AG04450 (cell line): ENCODE measurements around the gene TXNL1. TPM values are rescaled to one million over a fixed set of nuclear protein-coding genes. Genes with fewer than 3 reads are reported as not detected.

Experiments
- CTCF ChIA-PET: fragments of 300-600, 350-600 bp; formaldehyde crosslinking; extraction: SDS; loops from one replicate; lab custom pipeline; 2022; ENCODE audit warnings: antibody characterized with exemption, inconsistent platforms; lab: Charles Lee
- POLR2A ChIA-PET: fragments of 350-600 bp; formaldehyde crosslinking; extraction: SDS; loops from one replicate; lab custom pipeline; 2021; ENCODE audit warnings: antibody characterized with exemption, inconsistent platforms; lab: Yijun Ruan, JAX
- DNase-seq: peaks from one replicate; pipeline ENCODE4 v3.0.0-alpha.2; 2011; ENCODE audit warnings: low read depth, low spot score
- H3K27ac ChIP-seq: one replicate; pipeline ENCODE4 v1.5.1; 2012; ENCODE audit warnings: low read depth, low read length, control low read depth
- H3K27me3 ChIP-seq: one replicate; pipeline ENCODE4 v1.6.0; 2012; ENCODE audit warnings: low read length; ENCODE audit not compliant: control insufficient read depth, insufficient read depth
- H3K4me3 ChIP-seq: 2 replicates; pipeline ENCODE4 v1.5.1; 2011; ENCODE audit warnings: mild to moderate bottlenecking, low read depth, low read length, control low read depth
- H3K9me3 ChIP-seq: 2 replicates; pipeline ENCODE4 v1.5.1; 2012; ENCODE audit warnings: low read length; ENCODE audit not compliant: control insufficient read depth, insufficient read depth
- CTCF ChIP-seq: IDR thresholded peaks from 2 replicates; pipeline ENCODE4 v1.5.1; 2011; ENCODE audit warnings: low read depth, low read length, control low read depth, inconsistent platforms
- polyA plus RNA-seq: library from polyadenylated mRNA; depleted of rRNA; stranded (reverse); fragments of >200 nt; gene quantifications from 2 replicates; pipeline ENCODE4 v1.2.3, GENCODE V29; 2011

The TXNL1 gene
- polyA plus RNA-seq, 1 experiment = 133 TPM

- Histone ChIP-seq H3K27ac (no peak overlapping the region), H3K9me3 (no peaks in the 10 kb centered on the region), H3K27me3 (no peaks in the 10 kb centered on the region), H3K4me3 (no peak overlapping the region)
- CTCF ChIA-PET = no interaction called here
- DNase-seq = no peak
- POLR2A ChIA-PET = no interaction called here
- TF ChIP-seq CTCF = no peak
Measured at GRCh38 chr18:56635007-56635406, 3.4 kb downstream of the TXNL1 start.

GRCh38 chr18:56632070-56633022, 6.0 kb downstream of the TXNL1 start:
- Histone ChIP-seq H3K27me3 (no peaks in the 10 kb centered on the region), H3K9me3 (no peaks in the 10 kb centered on the region), H3K4me3 (no peak overlapping the region), H3K27ac (no peak overlapping the region)
- ChIA-PET POLR2A (interaction anchor here (0.6 kb wide), 1 partner anchor 1138 kb away, joined by 4 read pairs; no protein-coding TSS in a partner anchor), CTCF (no interaction called here)
- DNase-seq = no peak
- no peak for TF ChIP-seq CTCF

GRCh38 chr18:56627991-56628390, 10.4 kb downstream of the TXNL1 start:
- TF ChIP-seq CTCF = no peak
- Histone ChIP-seq H3K4me3 (no peak overlapping the region), H3K27ac (no peak overlapping the region), H3K9me3 (no peaks in the 10 kb centered on the region), H3K27me3 (no peaks in the 10 kb centered on the region)
- DNase-seq = no peak
- CTCF ChIA-PET = no interaction called here
- POLR2A ChIA-PET = no interaction called here

GRCh38 chr18:56615738-56616520, 22.5 kb downstream of the TXNL1 start:
- Histone ChIP-seq H3K9me3 (no peaks in the 10 kb centered on the region), H3K27ac (no peak overlapping the region), H3K4me3 (no peak overlapping the region), H3K27me3 (no peaks in the 10 kb centered on the region)
- POLR2A ChIA-PET = interaction anchor here (0.7 kb wide), 1 partner anchor 16 kb away, joined by 7 read pairs; no protein-coding TSS in a partner anchor
- CTCF ChIA-PET = interaction anchor here (0.6 to 1.0 kb wide), 2 partner anchors 801 to 1783 kb away, joined by 3 to 4 read pairs; no protein-coding TSS in a partner anchor
- no peak for DNase-seq
- TF ChIP-seq CTCF = no peak
